ENCODE results near the gene SERPIND1.

The SERPIND1 gene

GRCh38 chr22:20747223-20747622 lies 26.7 kb upstream of the SERPIND1 start:
- TF ChIP-seq EZH2 (optimal IDR thresholded peaks at IDR 0.05; ENCODE audit: low read depth, low read length) (no peak), EZH2phosphoT487 (IDR thresholded peaks at IDR 0.05; ENCODE audit: low read length) (no peak), CTCF (IDR thresholded peaks at IDR 0.05; ENCODE audit: low read length) (no peak)
- Histone ChIP-seq H4K20me1 (ENCODE audit: insufficient read depth, low read length) (no peaks in the 10 kb centered on the region), H3K9me3 (replicated peaks; ENCODE audit: insufficient read depth, low read length) (no peaks in the 10 kb centered on the region), H3K79me2 (ENCODE audit: low read length) (no peaks in the 10 kb centered on the region), H3F3A (ENCODE audit: insufficient read depth, low read length) (no peaks in the 10 kb centered on the region; the same call in 1 of the 2 replicates), H3K4me1 (ENCODE audit: low read length) (no peaks in the 10 kb centered on the region), H2AFZ (ENCODE audit: low read length) (no peak overlapping the region), H3K4me3 (ENCODE audit: low read length) (no peak overlapping the region), H3K36me3 (replicated peaks; ENCODE audit: insufficient read depth, low read length) (no peaks in the 10 kb centered on the region; the same call in 1 of the 2 replicates), H3K27ac (ENCODE audit: low read length) (no peak overlapping the region), H3K9ac (ENCODE audit: low read length) (no peak overlapping the region), H3K4me2 (ENCODE audit: low read depth, low read length) (no peak overlapping the region), H3K27me3 (replicated peaks; ENCODE audit: insufficient read depth, low read length) (no peaks in the 10 kb centered on the region), H3K9me2 (replicated peaks; ENCODE audit: insufficient read depth, low read length) (no peaks in the 10 kb centered on the region)
- DNase-seq, result no peak

GRCh38 chr22:20748082-20748481 lies 25.8 kb upstream of the SERPIND1 start:
- DNase-seq, result no peak
- Histone ChIP-seq H3K9me2 (replicated peaks; ENCODE audit: insufficient read depth, low read length) (no peaks in the 10 kb centered on the region), H2AFZ (ENCODE audit: low read length) (no peak overlapping the region), H3K27ac (ENCODE audit: low read length) (no peak overlapping the region), H3K4me1 (ENCODE audit: low read length) (no peaks in the 10 kb centered on the region), H3K79me2 (ENCODE audit: low read length) (no peaks in the 10 kb centered on the region), H3F3A (ENCODE audit: insufficient read depth, low read length) (no peaks in the 10 kb centered on the region; the same call in 1 of the 2 replicates), H3K4me3 (ENCODE audit: low read length) (no peak overlapping the region), H3K36me3 (replicated peaks; ENCODE audit: insufficient read depth, low read length) (no peaks in the 10 kb centered on the region; the same call in 1 of the 2 replicates), H3K9ac (ENCODE audit: low read length) (no peak overlapping the region), H3K27me3 (replicated peaks; ENCODE audit: insufficient read depth, low read length) (no peaks in the 10 kb centered on the region), H3K9me3 (replicated peaks; ENCODE audit: insufficient read depth, low read length) (no peaks in the 10 kb centered on the region), H3K4me2 (ENCODE audit: low read depth, low read length) (no peak overlapping the region), H4K20me1 (ENCODE audit: insufficient read depth, low read length) (no peaks in the 10 kb centered on the region)
- TF ChIP-seq EZH2 (optimal IDR thresholded peaks at IDR 0.05; ENCODE audit: low read depth, low read length), result no peak
- TF ChIP-seq CTCF (IDR thresholded peaks at IDR 0.05; ENCODE audit: low read length), result no peak
- TF ChIP-seq EZH2phosphoT487 (IDR thresholded peaks at IDR 0.05; ENCODE audit: low read length), result no peak

GRCh38 chr22:20748731-20749428 lies 25.0 kb upstream of the SERPIND1 start:
- H3K9me2 ChIP-seq (replicated peaks; ENCODE audit: insufficient read depth, low read length), result no peaks in the 10 kb centered on the region
- H3K27ac ChIP-seq (ENCODE audit: low read length), result no peak overlapping the region
- no peak overlapping the region for H3K4me3 ChIP-seq (ENCODE audit: low read length)
- H3K36me3 ChIP-seq (replicated peaks; ENCODE audit: insufficient read depth, low read length), result no peaks in the 10 kb centered on the region; the same call in 1 of the 2 replicates
- TF ChIP-seq EZH2 (optimal IDR thresholded peaks at IDR 0.05; ENCODE audit: low read depth, low read length) (no peak), CTCF (IDR thresholded peaks at IDR 0.05; ENCODE audit: low read length) (no peak), EZH2phosphoT487 (IDR thresholded peaks at IDR 0.05; ENCODE audit: low read length) (no peak)
- H2AFZ ChIP-seq (ENCODE audit: low read length), result no peak overlapping the region
- H3K79me2 ChIP-seq (ENCODE audit: low read length), result no peaks in the 10 kb centered on the region
- H4K20me1 ChIP-seq (ENCODE audit: insufficient read depth, low read length), result no peaks in the 10 kb centered on the region
- H3K27me3 ChIP-seq (replicated peaks; ENCODE audit: insufficient read depth, low read length), result no peaks in the 10 kb centered on the region
- no peaks in the 10 kb centered on the region for H3K9me3 ChIP-seq (replicated peaks; ENCODE audit: insufficient read depth, low read length)
- no peaks in the 10 kb centered on the region for H3K4me1 ChIP-seq (ENCODE audit: low read length)
- DNase-seq, result peak; percentile 14
- no peak overlapping the region for H3K9ac ChIP-seq (ENCODE audit: low read length)
- H3K4me2 ChIP-seq (ENCODE audit: low read depth, low read length), result no peak overlapping the region
- H3F3A ChIP-seq (ENCODE audit: insufficient read depth, low read length), result no peaks in the 10 kb centered on the region; the same call in 1 of the 2 replicates
